GM18526 (cell line): Measurements from ENCODE around the gene PIK3R5.

Experiments
- POLR2A ChIP-seq: IDR thresholded peaks from 3 replicates; pipeline ENCODE4 v1.6.1; 2011; ENCODE audit not compliant: insufficient read length; ENCODE audit errors: extremely low read depth

The PIK3R5 gene

GRCh38 chr17:8836821-8837562 lies 128.5 kb downstream of the PIK3R5 start:
- no peak for TF ChIP-seq POLR2A

DNA sequence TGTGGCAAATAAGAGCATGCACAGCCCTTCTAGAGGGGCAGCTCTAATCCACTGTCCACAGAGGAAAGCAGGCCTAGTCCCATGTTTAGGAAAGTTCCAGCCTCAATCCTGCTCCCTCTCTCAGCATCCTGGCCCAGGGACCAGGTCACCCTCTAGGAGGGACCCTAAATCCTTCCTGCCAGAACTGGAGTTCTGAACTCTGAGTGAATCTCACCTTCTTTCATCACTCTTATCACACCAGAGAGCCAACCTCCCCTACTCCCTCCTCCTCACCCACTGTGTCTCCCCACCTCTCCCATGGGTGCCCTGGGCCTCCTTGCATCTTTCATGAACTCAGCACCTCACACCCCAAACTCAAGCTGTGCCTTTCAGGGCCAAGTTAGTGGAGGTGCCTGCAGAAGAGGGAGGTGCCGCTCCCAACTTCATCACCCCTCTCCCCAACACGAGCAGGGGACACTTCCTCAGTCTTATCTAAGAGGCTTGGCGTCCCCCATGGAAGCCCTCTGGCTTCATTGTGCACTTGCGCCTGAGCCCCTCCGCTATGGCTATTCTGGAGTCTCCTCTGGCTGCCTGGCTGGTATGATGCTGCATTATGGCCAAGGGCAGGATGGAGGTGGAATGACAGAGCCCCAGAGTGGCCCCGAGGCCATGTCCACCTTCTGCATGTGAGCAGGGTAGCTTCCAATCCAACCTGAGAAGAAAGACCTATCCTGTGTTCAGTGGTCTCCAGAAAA lies 129.7 kb downstream of the PIK3R5 start:
- TF ChIP-seq POLR2A = no peak

DNA sequence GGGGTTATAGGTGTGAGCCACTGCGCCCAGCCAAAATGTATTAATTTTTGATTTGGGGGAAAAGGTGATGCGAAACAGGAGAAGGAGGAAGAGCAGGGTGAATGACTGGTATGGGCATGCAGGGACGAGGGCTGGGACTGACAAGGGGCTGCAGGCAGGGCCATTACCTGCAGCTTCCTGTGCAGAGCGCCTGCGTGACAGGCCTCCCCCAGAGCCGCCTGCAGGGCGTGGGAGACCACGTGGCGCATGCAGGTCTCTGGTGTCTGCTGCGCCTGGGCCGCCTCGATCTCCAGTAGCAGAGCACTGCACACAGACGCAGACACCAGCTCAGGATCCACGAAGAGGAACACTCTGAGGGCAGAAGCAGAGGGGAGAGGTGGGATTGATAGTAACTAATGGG lies 130.4 kb downstream of the PIK3R5 start:
- no peak for TF ChIP-seq POLR2A

- TF ChIP-seq POLR2A = no peak
These were observed 132.7 kb downstream of the PIK3R5 start for GRCh38 chr17:8832711-8833352.

- TF ChIP-seq POLR2A = no peak
These were observed 134.2 kb downstream of the PIK3R5 start for GRCh38 chr17:8831234-8831849.

- TF ChIP-seq POLR2A = no peak
These were observed 135.4 kb downstream of the PIK3R5 start for GRCh38 chr17:8830141-8830540.

DNA sequence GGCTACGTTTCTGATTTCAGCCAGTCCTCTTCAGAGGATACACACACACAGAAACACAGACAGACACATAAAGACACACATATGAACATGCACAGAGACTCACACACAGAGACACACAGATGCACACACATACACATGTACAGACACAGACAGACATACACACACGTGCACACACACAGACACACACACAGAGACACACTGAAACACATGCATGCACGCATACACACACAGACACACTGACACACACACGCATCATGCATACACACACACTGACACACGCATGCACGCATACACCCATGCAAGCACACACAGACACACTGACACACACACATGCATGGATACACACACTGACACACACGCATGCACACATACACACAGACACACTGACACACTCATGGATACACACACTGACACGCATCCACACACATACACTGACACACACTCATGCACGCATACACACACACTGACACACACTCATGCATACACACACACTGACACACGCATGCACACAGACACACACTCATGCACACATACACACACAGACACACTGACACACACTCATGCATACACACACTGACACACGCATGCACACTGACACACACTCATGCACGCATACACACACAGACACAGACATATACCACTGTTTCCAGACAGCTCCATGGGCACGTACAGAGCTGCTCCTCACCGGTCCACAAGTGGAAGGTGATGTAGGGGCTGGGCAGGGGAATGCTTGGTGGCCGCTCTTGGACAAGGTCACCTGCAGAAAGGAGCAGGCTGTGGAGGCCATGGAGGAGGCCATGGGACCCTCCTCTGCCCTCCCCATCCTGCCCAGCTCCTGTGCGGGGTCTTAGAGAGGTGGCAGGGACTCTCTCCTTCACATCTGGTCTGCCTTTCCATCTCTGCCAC lies 136.2 kb downstream of the PIK3R5 start:
- TF ChIP-seq POLR2A = peak; percentile 25
